NCI-H2171 (cell line): Measurements from ENCODE around the gene PATJ.
"Not testable (repeated sequence)": the region's sequence is repeated elsewhere in the genome, so short reads cannot be mapped to it uniquely, and the experiment has no call there.

ENCODE experiments used
- DNase-seq: peaks from one replicate; lab custom pipeline; 2025; lab: John Stamatoyannopoulos, UW

The PATJ gene

DNA sequence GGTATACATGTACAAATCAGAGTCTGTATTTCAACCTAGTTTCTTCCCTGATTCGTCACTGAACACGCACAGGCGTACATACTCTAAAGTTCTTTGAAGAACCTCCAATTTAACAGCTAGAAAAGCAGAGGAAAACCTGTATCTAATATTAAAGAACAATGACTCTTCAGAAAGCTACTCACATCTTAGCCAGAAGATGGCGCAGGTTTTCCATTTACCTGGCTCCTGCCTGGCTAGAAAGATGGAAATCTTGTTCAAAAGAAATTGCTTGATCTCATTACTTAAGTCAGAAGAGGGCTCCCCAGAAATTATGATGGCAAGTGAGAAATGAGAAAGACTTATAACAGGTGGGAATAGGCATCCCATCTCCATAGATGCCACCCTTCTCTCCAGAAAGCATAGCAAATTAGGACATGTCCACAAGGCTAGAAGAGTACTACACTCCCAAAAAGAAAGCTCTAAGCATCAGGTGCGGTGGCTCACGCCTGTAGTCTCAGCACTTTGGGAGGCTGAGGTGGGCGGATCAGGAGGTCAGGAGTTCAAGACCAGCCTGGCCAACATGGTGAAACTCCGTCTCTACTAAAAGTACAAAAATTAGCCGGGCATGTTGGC lies 433.4 kb downstream of the PATJ start:
- peak; percentile 66 for DNase-seq

- DNase-seq, result no peak
These were observed 434.5 kb downstream of the PATJ start for GRCh38 chr1:62176597-62177312.

DNA sequence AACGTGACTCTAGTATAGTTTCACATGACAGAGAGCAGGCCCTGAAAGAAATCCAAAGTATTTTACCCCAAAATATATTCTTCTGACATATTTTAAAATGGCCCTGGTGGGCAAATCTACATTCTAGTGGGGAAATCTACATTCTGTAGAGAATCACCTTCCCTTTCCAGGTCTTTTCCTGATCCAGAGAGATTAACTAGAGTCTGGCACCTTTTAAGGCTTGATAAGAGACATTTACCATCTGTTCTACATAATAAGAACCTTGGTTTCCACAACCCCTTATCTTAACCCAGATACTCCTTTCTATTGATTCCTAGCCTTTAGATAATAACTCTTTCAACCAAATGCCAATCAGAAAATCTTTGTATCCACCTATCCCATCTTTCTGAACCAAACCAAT lies 435.3 kb downstream of the PATJ start:
- no peak for DNase-seq

DNA sequence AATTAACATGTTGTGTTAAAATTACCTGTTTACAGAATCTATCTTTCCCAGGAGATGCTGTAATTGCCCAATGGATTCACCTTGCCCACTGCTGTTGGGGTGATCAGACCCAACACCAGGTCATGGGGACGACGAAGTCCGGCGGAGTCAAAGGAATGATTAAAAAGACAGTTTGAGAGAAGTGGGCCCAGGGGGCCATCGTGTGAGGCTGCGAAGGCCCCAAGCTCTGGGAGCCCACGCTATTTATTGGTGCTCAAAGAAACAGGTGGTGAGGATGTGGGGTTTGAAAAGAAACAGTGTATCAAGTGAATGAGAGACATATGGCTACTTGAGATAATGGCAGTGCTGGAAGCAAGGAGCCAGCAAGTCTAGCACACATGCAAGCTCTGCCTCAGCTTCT lies 436.1 kb downstream of the PATJ start:
- DNase-seq, result peak; percentile 92

DNA sequence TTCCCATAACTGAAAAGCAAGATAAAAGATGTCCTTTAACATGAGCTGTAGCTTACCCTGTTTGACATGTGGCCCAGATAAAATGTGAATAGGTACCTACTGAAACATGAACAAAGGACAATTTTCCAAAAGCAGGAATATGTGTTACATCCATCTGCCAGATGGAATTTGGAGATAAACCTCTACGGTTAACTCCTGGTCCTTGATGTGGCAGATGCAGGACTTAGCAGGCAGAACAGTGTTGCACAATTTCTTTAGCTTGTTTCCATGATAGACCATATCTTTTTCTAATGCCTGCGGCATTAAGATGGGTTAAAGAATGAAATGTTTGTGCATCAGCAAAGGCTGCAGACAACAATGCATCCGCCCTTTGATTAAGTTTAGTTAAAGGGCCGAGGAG lies 437.8 kb downstream of the PATJ start:
- DNase-seq, result peak; percentile 31

- DNase-seq, result peak; percentile 19
These were observed 438.4 kb downstream of the PATJ start for GRCh38 chr1:62180639-62181038.

DNA sequence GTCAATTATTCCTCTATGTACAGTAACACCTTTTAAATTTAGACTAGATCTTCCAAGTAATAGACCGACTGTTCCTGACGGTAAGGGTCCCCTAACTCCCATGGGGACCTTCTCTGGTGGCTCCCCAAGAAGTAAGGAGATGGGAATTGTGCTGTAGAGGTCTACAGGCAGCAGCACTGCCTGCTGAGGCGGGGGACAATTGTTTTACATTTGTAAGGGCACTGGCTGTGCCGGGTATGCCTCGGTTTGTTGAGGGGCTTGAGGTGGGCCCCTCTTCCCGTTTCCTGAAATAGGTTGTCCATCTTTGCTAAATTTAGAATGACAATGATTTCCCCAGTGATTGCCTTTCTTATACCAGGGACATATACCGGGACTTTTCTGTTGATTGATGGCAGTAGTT lies 439.3 kb downstream of the PATJ start:
- DNase-seq, result no peak

DNA sequence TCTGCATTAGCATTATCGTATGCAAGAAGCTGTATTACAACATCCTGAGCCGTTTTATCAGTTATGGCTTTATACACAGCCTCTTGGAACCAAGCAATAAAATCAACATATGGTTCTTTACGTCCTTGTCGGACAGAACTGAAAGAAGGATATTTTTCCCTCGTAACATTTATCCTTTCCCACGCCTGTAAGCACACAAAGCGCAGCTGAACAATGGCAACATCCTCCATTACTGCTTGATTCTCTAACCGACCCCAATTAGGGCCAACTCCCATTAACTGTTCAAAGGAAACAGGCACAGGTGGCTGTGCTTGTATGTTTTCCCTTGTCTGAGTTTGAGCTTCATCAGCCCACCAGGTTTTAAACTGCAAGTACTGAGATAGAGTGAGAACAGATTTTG lies 439.9 kb downstream of the PATJ start:
- DNase-seq, result not testable (repeated sequence)

DNA sequence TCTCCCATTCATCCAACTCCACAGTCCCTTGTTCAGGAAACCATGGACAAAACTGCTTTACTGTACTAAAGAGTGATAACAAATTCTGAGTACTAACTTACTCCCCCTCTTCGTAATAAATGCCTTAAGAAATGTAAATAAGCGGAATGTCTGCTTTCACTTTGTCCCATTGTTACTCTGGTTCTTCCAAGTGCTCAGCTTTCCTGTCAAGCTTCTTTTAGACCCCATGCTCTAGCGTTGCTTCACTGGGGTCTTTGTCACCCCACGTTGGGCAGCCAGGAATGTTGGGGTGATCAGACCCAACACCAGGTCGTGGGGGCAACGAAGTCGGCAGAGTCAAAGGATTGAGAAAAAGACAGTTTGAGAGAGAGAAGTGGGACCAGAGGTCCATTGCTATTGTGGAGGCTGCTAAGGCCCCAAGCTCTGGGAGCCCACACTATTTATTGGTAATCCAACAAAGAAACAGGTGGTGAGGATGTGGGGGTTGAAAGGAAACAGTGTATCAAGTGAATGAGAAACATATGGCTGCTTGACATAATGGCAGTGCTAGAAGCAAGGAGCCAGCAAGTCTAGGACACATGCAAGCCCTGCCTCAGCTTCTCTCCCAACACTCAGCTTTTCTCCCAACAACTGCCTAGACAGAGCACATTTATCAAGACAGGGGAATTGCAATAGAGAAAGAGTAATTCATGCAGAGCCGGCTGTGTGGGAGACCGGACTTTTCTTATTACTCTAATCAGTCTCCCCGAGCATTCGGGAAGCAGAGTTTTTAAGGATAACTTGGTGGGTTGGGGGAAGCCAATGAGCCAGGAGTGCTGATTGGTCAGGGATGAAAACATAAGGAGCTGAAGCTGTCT lies 441.1 kb downstream of the PATJ start:
- peak; percentile 61 for DNase-seq

DNA sequence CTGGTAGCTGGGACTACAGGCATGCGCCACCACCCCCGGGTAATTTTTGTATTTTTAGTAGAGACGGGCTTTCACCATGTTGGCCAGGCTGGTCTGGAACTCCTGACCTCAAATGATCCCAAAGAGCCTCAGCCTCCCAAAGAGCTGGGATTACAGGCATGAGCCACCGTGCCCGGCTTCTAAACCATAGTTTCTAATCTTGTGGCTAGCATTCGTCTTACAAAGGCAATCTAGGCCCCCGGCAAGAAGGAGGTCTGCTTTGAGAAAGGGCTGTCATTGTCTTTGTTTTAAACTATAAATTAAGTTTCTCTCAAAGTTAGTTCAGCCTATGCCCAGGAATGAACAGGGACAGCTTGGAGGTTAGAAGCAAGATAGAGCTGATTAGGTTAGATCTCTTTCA lies 442.1 kb downstream of the PATJ start:
- no peak for DNase-seq

DNA sequence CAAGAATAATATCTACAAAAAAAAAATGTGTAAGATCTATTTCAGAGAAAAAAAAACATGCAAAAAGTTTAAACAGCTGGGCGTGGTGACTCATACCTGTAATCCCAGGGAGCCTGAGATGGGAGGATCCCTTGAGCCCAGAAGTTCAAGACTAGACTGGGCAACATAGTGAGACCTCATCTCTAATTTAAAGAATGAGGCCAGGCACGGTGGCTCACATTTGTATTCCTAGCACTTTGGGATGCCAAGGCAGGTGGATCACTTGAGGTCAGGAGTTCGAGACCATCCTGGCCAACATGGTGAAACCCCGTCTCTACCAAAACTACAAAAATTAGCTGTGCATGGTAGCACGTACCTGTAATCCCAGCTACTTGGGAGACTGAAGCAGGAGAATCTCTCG lies 443.0 kb downstream of the PATJ start:
- DNase-seq, result peak; percentile 37

GRCh38 chr1:62185677-62186076 lies 443.4 kb downstream of the PATJ start:
- no peak for DNase-seq

DNA sequence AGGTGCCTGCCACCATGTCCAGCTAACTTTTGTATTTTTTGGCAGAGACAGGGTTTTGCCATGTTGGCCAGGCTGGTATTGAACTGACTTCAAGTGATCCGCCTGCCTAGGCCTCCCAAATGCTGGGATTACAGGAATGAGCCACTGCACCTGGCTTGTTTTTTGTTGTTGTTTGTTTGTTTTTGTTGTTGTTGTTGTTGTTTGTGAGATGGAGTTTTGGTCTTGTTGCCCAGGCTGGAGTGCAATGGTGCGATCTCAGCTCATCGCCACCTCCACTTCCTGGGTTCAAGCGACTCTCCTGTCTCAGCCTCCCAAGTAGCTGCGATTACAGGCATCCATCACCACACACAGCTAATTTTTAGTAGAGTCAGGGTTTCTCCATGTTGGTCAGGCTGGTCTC lies 445.3 kb downstream of the PATJ start:
- no peak for DNase-seq

DNA sequence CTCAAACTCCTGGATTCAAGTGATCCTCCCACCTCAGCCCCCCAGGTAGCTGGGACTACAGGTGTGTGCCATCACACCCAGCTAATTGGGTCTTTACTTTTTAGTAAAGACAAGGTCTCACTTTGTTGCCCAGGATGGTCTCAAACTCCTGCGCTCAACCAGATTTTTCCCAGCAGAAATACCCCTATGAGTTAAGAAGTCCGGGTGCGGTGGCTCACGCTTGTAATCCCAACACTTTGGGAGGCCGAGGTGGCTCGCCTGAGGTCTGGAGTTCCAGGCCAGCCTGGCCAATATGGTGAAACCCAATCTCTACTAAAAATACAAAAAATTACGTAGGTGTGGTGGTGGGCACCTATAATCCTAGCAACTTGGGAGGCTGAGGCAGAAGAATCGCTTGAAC lies 445.8 kb downstream of the PATJ start:
- DNase-seq, result no peak

GRCh38 chr1:62194651-62195544 lies 452.6 kb downstream of the PATJ start, which contains the start of gene L1TD1:
Gene L1TD1, plus strand, starts transcription at chr1:62194849. Its CDS starts 11,780 bp downstream, at chr1:62206629.
- no peak for DNase-seq

GRCh38 chr1:62196086-62196690 lies 453.9 kb downstream of the PATJ start:
- DNase-seq, result no peak

- no peak for DNase-seq
These were observed 455.9 kb downstream of the PATJ start for GRCh38 chr1:62198069-62198780.

GRCh38 chr1:62198781-62199125 lies 456.5 kb downstream of the PATJ start:
- DNase-seq, result no peak

DNA sequence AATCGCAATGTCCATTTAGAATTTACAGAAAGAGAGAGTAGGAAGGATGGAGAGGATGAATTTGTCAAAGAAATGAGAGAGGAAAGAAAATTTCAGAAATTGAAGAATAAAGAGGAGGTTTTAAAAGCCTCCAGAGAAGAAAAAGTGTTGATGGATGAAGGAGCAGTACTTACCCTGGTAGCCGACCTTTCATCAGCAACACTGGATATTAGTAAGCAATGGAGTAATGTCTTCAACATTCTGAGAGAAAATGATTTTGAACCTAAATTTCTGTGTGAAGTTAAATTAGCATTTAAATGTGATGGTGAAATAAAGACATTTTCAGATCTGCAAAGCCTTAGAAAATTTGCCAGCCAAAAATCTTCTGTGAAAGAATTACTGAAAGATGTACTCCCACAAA lies 464.9 kb downstream of the PATJ start:
- DNase-seq, result no peak

DNA sequence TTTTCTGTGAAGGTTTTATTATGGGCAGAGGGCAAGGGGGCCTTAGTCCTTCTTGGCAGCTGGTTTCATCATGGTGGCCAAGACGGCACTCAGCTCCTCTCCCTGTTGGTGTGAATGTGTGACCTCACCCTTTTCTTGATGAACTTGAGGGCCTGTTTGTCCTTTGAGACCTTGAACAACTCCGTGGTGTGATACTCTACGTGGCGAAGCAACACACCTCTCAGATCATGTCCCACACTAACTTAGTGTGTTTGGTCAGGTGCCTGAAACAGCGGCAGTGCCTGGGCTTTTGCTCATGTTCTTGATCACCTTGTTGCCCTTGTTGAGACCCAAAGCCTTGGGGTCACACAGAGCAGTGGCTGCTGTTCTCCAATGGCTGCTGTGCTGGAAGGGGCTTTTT lies 465.8 kb downstream of the PATJ start:
- DNase-seq, result no peak

DNA sequence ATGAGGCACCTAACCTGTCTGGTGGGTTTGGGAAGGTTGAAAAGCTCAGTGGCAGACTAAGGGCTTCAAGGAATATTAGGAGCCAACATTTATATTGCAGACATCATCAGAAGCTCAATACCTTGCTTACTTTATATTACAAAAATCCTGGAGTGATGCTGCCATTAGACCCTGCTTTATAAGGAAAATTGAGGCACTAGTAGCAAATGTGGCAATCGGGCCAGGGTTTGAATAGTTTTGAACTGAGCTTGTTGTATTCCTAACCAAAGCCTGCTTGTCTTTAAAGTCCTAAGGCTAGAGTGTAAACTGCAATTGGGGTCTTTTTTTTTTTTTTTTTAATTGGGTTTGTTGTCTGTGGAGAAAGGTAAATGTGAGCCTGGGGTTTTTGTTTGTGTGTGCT lies 466.7 kb downstream of the PATJ start:
- no peak for DNase-seq
